Activated B cell treated with CpG ODN at 0.5 μM for 24 hours (primary cell): ENCODE results near the gene HUS1B. TPM values are rescaled to one million over a fixed set of nuclear protein-coding genes. Genes with fewer than 3 reads are reported as not detected.

Experiments
- ATAC-seq: fragments of 200-7000 bp; cut with Tn5 transposase; one replicate; pipeline ENCODE4 v1.10.0; 2021; ENCODE audit warnings: low read depth, mild to moderate bottlenecking, moderate library complexity
- CTCF ChIA-PET: fragments of 350-600 bp; sonication (Branson Sonifier 250); formaldehyde crosslinking; loops from one replicate; lab custom pipeline; 2021; ENCODE audit warnings: antibody characterized with exemption; lab: Charles Lee
- POLR2A ChIA-PET: fragments of 350-600 bp; sonication (Branson Sonifier 250); formaldehyde crosslinking; loops from one replicate; lab custom pipeline; 2021; ENCODE audit warnings: antibody characterized with exemption; lab: Charles Lee
- DNase-seq: peaks from one replicate; pipeline ENCODE4 v3.0.0; 2022
- H3K27ac Mint-ChIP-seq: one replicate; pipeline ENCODE4 v1.8.0; 2020; ENCODE audit warnings: mixed read lengths
- H3K27me3 Mint-ChIP-seq: one replicate; pipeline ENCODE4 v1.8.0; 2021; ENCODE audit warnings: mixed read lengths
- H3K36me3 Mint-ChIP-seq: one replicate; pipeline ENCODE4 v1.8.0; 2021; ENCODE audit warnings: low read depth, mixed read lengths
- H3K4me1 Mint-ChIP-seq: one replicate; pipeline ENCODE4 v1.8.0; 2021; ENCODE audit warnings: mixed read lengths
- H3K4me3 Mint-ChIP-seq: one replicate; pipeline ENCODE4 v1.8.0; 2020; ENCODE audit warnings: mild to moderate bottlenecking, mixed read lengths
- H3K9me3 Mint-ChIP-seq: one replicate; pipeline ENCODE4 v1.8.0; 2020; ENCODE audit warnings: mixed read lengths
- intact Hi-C: fragments of 100-400 bp; cut with micrococcal nuclease; formaldehyde crosslinking; loops from one replicate; pipeline ENCODE4 v1.15.1; 2024
- total RNA-seq: library from RNA; stranded (reverse); gene quantifications from 2 replicates; pipeline ENCODE4 v1.2.3, GENCODE V29; 2022
- TF ChIP-seq, protein P1 (sequence below): fragments of 200-600 bp; IDR thresholded peaks from one replicate; pipeline ENCODE4 v1.8.0; 2022; ENCODE audit warnings: antibody characterized with exemption, mild to moderate bottlenecking

Gene HUS1B
- total RNA-seq, 1 donor from 2014 or later: 2.7 TPM

DNA sequence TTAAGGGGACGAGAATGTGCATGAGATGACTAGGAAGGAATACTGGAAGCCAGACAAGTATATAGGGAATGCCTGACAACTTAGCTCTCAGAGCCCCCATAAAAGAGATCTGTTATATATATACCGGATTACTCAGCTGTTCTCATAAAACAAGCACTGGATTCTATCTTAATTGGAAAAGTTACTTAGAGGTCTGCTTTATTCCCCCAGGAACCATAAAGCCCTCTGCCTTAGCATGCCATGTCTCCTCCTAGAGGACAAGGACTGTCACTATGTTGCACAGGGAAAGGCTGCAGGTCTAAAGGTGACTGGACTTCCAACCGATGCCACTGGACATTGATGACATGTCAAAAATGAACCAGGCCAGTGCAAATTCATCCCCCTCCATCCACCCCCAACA is 29.6 kb upstream of the HUS1B start:
- no peak overlapping the region for H3K4me3 Mint-ChIP-seq
- H3K9me3 Mint-ChIP-seq: no peaks in the 10 kb centered on the region
- no peaks in the 10 kb centered on the region for H3K27me3 Mint-ChIP-seq
- intact Hi-C loops: no loop called here
- DNase-seq: no peak
- ChIA-PET CTCF (no interaction called here), POLR2A (no interaction called here)
- TF ChIP-seq, protein P1, sequence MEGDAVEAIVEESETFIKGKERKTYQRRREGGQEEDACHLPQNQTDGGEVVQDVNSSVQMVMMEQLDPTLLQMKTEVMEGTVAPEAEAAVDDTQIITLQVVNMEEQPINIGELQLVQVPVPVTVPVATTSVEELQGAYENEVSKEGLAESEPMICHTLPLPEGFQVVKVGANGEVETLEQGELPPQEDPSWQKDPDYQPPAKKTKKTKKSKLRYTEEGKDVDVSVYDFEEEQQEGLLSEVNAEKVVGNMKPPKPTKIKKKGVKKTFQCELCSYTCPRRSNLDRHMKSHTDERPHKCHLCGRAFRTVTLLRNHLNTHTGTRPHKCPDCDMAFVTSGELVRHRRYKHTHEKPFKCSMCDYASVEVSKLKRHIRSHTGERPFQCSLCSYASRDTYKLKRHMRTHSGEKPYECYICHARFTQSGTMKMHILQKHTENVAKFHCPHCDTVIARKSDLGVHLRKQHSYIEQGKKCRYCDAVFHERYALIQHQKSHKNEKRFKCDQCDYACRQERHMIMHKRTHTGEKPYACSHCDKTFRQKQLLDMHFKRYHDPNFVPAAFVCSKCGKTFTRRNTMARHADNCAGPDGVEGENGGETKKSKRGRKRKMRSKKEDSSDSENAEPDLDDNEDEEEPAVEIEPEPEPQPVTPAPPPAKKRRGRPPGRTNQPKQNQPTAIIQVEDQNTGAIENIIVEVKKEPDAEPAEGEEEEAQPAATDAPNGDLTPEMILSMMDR: no peak
- peaks cover 42% of the 10 kb centered on the region for H3K4me1 Mint-ChIP-seq
- no peak for ATAC-seq
- peaks cover 18% of the 10 kb centered on the region for H3K36me3 Mint-ChIP-seq
- no peak overlapping the region for H3K27ac Mint-ChIP-seq

DNA sequence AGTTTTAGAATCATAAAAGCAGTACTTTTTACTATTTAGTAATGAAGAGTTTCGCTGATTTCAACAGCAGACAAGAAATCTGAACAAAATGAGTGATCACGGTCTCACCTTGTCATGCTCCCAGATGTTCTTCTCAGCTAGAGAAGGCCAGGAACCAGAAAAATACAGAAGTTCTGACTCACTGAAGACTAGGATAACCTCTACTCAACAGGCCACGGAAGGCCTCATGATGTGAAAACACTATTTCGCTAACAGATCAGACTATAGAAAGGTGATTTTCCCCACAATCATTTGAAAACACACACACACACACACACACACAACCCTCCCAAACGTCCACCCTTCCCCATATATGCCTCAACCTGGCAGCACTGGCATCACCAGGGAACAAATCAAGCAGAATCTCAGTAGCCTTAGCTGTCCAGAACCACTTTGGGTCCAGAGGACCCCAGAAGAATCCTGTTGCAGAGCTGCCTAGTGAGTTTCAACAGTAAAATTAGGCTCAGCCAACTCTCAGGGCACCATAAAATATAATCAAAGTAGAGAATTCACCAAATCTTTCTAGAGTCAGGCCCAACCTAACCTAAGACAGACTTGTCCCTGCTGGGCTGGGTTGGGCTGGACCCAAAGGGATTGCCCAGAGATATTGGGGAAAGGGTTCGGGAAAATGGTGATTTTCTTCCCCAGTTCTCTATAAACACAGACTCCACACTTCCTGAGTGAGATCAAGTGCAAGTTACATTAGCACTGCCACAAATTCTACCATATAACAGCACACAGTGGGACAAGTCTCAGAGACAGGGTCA is 28.1 kb upstream of the HUS1B start:
- DNase-seq: no peak
- Mint-ChIP-seq H3K4me1 (peaks cover 38% of the 10 kb centered on the region), H3K27me3 (no peaks in the 10 kb centered on the region), H3K9me3 (no peaks in the 10 kb centered on the region), H3K4me3 (peak overlapping the region; percentile 42), H3K36me3 (peaks cover 18% of the 10 kb centered on the region), H3K27ac (peak overlapping the region; percentile 65)
- ChIA-PET POLR2A (interaction anchor here (1.5 kb wide), 1 partner anchor 8 kb away, joined by 7 read pairs; the partner anchor contains the start of gene EXOC2), CTCF (no interaction called here)
- intact Hi-C loops: no loop called here
- peak; percentile 31 for ATAC-seq
- TF ChIP-seq, protein P1: no peak

DNA sequence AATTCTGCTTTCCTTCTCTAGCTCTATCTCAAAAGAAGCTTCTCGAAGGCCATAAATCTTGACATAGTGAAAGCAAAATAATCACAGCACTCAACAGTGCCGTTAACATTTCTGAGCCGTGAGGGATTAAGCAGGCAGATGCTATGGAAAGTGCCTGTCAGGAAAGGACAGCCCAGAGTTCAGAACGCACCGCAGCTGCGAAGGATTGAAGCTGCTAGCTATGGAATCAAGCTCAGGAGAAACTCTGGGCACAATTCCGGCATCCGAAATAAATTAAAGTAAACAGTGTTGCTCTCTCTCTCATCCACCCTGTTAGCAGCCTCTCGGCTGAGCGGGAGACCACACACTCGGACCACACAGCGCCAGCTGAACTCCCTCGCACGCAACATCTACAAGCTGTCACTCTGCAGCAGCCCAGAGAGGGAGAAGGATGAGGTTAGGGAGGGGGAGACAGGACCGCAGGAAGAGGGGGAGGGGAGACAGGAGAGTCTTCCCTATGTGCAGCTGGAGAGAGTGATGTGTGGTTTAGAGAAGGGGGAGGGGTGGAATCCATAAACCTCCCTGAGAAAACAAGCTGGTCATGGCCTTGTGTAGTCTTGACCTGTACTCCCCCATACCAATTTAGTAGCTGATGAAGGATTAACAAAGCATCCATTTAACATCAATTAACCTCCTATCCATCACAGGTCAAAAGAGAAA is 27.0 kb upstream of the HUS1B start:
- intact Hi-C loops: no loop called here
- ATAC-seq: no peak
- H3K4me1 Mint-ChIP-seq: peaks cover 33% of the 10 kb centered on the region

DNA sequence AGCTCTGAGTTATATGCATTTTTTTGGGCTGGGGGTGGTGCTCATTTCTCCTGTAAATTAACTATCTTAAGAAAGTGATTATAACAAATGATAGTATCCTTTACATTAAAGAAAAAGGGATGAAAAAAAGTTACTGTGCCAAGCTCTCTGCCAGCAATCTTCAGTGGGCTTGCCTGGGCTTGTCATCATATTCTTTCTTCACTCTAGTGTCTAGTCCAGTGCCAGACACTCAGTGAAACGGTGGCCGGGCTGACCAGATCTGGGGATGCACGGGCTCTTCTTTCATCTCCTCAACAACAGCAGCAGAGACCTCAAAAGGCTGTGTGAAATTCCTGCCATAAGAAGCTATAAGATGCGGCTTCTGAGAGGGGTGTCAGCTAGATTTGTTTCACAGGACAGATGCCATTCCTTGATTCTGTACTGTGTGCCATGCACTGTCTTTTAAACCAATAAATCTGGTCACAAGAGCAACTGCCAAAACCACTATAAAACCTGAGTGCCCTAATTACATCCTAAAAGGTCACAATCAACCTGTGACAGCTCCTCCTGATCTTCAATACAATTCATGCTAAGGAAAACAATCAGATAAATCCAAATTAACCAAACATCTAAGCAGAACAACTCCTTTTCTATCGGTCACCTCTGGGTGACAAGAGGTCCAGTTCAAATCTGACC is 23.9 kb upstream of the HUS1B start:
- intact Hi-C loops: no loop called here
- DNase-seq (no peak), ATAC-seq (no peak)
- no peak overlapping the region for H3K27ac Mint-ChIP-seq
- H3K36me3 Mint-ChIP-seq: peaks cover 16% of the 10 kb centered on the region
- TF ChIP-seq, protein P1: no peak
- H3K4me3 Mint-ChIP-seq: no peak overlapping the region
- H3K4me1 Mint-ChIP-seq: peaks cover 33% of the 10 kb centered on the region
- ChIA-PET CTCF (no interaction called here), POLR2A (no interaction called here)
- no peaks in the 10 kb centered on the region for H3K27me3 Mint-ChIP-seq
- H3K9me3 Mint-ChIP-seq: no peaks in the 10 kb centered on the region

More for the DNA sequence above, 27.0 kb upstream of the HUS1B start:
- H3K27ac Mint-ChIP-seq: no peak overlapping the region
- no peak overlapping the region for H3K4me3 Mint-ChIP-seq
- no peak for DNase-seq
- ChIA-PET POLR2A (interaction anchor here (1.5 kb wide), 1 partner anchor 9 kb away, joined by 7 read pairs; the partner anchor contains the start of gene EXOC2), CTCF (no interaction called here)
- TF ChIP-seq, protein P1: no peak
- H3K36me3 Mint-ChIP-seq: peaks cover 16% of the 10 kb centered on the region
- H3K9me3 Mint-ChIP-seq: no peaks in the 10 kb centered on the region
- no peaks in the 10 kb centered on the region for H3K27me3 Mint-ChIP-seq

DNA sequence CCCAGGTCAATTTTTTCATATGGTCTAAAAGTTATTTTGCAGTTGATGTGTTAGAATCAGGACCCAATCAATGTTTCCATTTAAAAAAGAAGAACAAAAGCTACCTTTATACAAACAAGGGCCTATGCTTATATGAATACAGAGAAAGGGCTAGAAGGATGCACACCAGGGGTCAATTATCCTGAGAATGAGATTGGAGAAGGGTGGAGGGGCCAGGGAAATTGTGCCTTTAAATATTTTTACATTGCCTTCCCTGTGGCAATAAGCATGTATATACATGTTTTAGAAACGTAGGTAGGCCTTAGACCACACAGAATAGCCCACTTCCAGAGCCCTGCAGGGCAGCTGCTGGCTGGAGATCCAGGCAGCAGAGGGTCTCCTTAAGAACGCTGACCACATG is 23.4 kb upstream of the HUS1B start:
- H3K4me3 Mint-ChIP-seq: no peak overlapping the region
- TF ChIP-seq, protein P1: no peak
- POLR2A ChIA-PET: no interaction called here
- CTCF ChIA-PET: no interaction called here
- intact Hi-C loops: no loop called here
- H3K27me3 Mint-ChIP-seq: no peaks in the 10 kb centered on the region
- H3K27ac Mint-ChIP-seq: no peak overlapping the region
- peaks cover 29% of the 10 kb centered on the region for H3K4me1 Mint-ChIP-seq
- ATAC-seq (no peak), DNase-seq (no peak)
- H3K9me3 Mint-ChIP-seq: no peaks in the 10 kb centered on the region
- peaks cover 13% of the 10 kb centered on the region for H3K36me3 Mint-ChIP-seq
